ENCODE measurements around the gene TSG101. TPM values are rescaled to one million over a fixed set of nuclear protein-coding genes. Genes with fewer than 3 reads are reported as not detected.

TSG101 gene
- total RNA-seq, 2 donors from 2014 or later: 58.4 to 75.2 TPM

GRCh38 chr11:18495703-18496102 is 31.0 kb downstream of the TSG101 start:
- intact Hi-C loops (cut with DNase I, micrococcal nuclease): no loop called here
- peak; percentile 36 for ATAC-seq
- DNase-seq: no peak

- intact Hi-C loops (cut with DNase I, micrococcal nuclease): no loop called here
- ATAC-seq (no peak), DNase-seq (no peak)
Observed at GRCh38 chr11:18495271-18495670, 31.5 kb downstream of the TSG101 start.

DNA sequence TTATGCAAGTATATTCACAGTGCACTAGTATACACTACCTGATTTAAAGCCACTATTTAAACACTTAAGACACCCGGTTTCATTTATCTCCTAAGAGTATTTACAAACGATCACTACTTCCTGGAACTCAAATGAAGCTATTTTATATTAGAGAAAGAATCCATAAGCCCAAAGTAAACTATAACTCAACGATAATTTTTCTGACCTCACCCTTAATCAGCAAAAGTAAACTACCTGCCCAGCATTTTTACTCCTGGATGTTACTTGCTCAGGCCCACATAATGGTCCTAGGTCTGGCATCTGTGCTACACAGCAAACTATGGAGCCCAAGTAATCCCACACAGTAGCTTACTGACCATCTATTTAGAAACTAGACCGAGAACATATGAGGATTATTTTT is 33.4 kb downstream of the TSG101 start:
- ATAC-seq: peak; percentile 34
- no peak for DNase-seq
- intact Hi-C loops (cut with DNase I, micrococcal nuclease): no loop called here

DNA sequence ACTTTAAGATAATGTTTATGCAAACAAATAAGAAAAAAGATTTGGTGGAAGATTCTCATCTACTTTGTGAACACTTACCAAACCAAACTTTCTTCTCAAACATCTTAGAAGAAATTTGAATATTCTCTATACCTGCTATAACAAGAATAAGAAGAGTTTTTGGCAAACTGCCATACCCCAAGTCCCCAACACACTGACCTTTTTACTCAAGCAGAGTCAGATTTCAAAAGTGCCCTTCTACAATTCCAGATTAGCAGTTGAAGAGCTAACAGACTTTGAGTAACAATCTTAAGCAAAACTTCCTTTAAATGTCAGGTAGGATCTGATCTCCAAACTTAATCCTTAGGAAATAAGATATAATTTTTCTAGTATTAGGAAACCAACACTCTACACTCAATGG is 33.9 kb downstream of the TSG101 start:
- no peak for ATAC-seq
- intact Hi-C loops (cut with DNase I, micrococcal nuclease): no loop called here
- no peak for DNase-seq

GRCh38 chr11:18491924-18492323 is 34.8 kb downstream of the TSG101 start:
- intact Hi-C loops (cut with DNase I, micrococcal nuclease): no loop called here
- no peak for ATAC-seq
- no peak for DNase-seq

GRCh38 chr11:18490736-18491485 is 35.8 kb downstream of the TSG101 start:
- ATAC-seq (peak; percentile 90), DNase-seq (peak in 1 of 2 donors; percentile 31)
- intact Hi-C loops (cut with DNase I, micrococcal nuclease): no loop called here

DNA sequence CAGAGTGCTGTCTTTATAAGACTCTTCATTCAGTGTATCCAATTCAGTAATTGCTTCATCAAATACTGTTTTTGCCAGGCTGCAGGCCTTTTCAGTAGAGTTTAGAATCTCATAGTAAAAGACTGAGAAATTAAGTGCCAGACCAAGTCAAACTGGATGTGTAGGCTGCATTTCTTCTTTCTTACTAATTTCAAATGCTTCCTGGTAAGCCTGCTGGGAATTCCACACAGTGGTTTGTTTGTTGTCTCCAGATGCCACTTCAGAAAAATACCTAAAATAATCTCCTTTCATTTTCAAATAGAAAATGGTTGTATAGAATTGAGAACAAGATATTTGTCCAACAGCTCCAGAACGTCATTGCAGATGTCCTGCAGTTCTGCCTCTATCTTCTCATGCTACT is 36.4 kb downstream of the TSG101 start:
- intact Hi-C loops (cut with DNase I, micrococcal nuclease): no loop called here
- no peak for ATAC-seq
- DNase-seq: no peak

DNA sequence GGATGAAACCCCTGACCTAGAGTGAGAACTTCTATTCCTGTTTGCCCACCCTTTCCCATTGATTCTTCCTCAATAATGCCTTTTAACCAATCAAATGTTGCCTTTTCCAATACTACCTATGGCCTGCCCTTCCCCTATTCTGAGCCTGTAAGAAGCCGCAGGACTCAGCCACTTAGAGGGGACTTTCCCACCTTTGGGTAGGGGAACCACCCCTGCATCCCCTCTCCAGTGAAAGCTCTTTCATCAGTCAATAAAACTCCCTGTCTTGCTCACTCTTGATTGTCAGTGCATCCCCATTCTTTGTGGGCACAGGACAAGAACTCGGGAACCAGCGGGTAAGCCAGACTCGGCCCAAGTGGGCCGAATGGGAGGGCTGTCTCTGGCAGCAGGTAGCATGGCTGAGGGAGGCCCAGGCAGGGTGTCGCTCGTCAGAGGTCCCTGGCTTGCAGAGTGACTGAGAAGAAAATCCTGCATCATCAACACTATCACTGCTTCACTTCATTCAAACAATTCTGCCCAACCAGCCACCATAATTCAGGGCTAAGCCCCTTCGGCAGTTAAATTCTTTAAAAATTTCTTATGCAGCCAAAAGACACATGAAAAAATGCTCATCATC is 40.7 kb downstream of the TSG101 start:
- no peak for DNase-seq
- intact Hi-C loops (cut with DNase I, micrococcal nuclease): no loop called here
- no peak for ATAC-seq

- intact Hi-C loops (cut with DNase I, micrococcal nuclease): no loop called here
- ATAC-seq (no peak), DNase-seq (no peak)
Observed at GRCh38 chr11:18479063-18479462, 47.7 kb downstream of the TSG101 start.

DNA sequence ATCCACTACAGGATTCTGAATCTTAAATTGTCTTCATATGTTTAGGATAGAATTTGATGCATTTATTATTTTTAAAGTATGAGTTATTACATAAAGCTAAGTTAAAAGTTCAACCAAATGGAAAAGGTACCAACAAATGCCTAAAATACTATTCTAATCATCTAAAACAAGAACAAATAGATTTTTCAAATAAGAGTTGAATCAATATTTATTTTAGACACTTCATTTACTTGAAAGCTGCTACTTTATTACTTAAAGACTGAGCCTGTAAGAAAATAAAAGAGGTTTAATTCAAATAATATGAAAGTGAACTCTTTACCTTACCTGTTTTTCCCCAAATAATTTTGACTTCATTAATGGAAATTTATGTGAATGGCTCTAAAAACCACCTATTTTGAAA is 54.2 kb downstream of the TSG101 start:
- intact Hi-C loops (cut with DNase I, micrococcal nuclease): no loop called here
- ATAC-seq: no peak
- DNase-seq: no peak

DNA sequence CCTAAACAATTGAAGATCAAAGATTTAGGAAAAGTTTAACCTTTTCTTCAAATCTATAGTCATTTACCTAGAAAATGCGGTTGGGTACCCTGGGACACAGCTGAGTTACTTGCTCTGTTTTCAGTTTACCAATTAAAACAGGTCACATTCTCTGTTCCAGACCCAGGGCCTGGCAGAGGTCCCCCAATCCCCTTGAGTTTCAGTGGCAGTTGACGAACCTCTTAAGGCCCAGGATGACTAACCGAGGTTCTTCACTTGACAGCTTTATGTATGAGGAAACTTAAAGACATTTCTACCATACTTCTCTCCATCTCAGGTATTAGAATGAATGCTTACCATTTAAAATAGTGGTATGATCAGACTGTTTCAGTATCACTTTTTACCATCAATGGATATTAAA is 54.7 kb downstream of the TSG101 start:
- intact Hi-C loops (cut with DNase I, micrococcal nuclease): no loop called here
- ATAC-seq: no peak
- no peak for DNase-seq

GRCh38 chr11:18468961-18469360 is 57.8 kb downstream of the TSG101 start:
- intact Hi-C loops (cut with DNase I, micrococcal nuclease): no loop called here
- ATAC-seq: no peak
- DNase-seq: no peak

DNA sequence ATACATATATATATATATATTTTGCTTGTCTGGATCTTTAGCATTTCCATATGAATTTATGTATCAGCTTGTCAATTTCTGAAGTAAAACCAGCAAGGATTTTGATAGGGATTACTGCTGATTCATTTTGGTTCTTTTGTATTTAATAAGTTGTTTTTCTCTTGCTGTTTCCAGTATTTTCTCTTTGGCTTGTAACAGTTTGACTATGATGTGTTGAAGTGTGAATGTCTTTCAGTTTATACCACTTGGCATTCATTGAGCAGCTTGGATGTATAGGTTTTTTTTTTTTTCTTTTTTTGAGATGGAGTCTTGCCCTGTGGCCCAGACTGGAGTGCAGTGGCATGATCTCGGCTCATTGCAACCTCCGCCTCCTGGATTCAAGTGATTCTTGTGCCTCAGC is 58.7 kb downstream of the TSG101 start:
- ATAC-seq (no peak), DNase-seq (no peak)
- intact Hi-C loops (cut with DNase I, micrococcal nuclease): no loop called here

DNA sequence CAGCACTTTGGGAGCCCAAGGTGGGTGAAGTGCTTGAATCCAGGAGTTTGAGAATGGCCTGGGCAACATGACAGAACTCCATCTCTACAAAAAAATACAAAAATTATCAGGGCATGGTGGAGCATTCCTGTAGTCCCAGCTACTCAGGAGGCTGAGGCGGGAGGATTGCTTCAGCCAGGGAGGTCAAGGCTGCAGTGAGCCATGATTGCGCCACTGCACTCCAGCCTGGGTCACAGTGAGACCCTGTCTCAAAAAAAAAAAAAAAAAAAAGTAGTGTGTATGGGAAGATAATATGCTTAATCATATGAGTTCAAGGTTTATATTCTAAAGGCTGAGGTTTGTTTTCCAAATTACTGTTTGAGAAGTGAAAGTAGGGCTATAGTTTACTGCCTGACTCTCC is 60.3 kb downstream of the TSG101 start:
- intact Hi-C loops (cut with DNase I, micrococcal nuclease): no loop called here
- no peak for ATAC-seq
- no peak for DNase-seq

GRCh38 chr11:18463439-18463838 is 63.3 kb downstream of the TSG101 start:
- DNase-seq (no peak), ATAC-seq (no peak)
- intact Hi-C loops (cut with DNase I, micrococcal nuclease): no loop called here

- intact Hi-C loops (cut with DNase I, micrococcal nuclease): no loop called here
- ATAC-seq (no peak), DNase-seq (no peak)
Observed at GRCh38 chr11:18461909-18462308, 64.8 kb downstream of the TSG101 start.

DNA sequence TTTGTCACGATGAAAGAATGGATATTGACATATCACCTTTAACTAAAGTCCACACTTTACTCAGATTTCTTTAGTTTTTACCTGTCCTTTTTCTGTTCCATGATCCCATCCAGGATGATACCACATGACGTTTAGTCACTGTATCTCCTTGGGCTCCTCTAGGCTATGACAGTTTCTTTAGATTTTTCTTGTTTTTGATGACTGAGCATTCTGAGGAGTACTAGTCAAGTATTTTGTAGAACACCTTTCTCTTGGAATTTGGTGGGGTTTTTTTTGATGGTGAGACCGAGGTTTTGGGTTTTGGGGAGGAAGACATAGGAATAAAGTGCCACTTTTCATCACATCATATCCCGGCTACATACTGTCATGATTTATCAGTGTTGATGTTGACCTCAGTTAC is 67.1 kb downstream of the TSG101 start:
- DNase-seq: no peak
- intact Hi-C loops (cut with DNase I, micrococcal nuclease): no loop called here
- ATAC-seq: no peak

- peak; percentile 37 for ATAC-seq
- DNase-seq: no peak
- intact Hi-C loops (cut with DNase I, micrococcal nuclease): no loop called here
Observed at GRCh38 chr11:18457450-18457849, 69.3 kb downstream of the TSG101 start.

- intact Hi-C loops (cut with DNase I, micrococcal nuclease): no loop called here
- ATAC-seq (no peak), DNase-seq (no peak)
Observed at GRCh38 chr11:18455686-18456372, 70.9 kb downstream of the TSG101 start, which contains the start of gene LDHAL6A. Gene LDHAL6A (plus strand): TSS chr11:18455856. CDS start chr11:18456681, 825 bp downstream.

DNA sequence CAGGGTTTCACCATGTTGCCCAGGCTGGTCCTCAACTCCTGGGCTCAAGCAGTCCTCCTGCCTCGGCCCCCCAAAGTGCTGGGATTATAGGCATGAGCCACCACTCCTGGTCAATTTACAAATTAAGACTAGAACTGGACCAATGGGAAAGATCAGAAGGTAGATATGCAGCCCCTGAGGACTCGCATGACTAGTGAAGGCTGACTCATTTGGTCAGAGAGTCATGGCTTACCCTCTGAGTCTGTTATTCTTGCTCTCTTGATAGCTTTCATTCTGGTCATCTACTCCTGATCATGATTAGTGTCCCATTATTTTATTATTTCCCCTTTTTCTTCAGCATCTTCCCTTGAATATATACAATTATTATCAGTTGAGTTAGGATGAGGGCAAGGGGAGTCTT is 73.8 kb downstream of the TSG101 start:
- ATAC-seq (no peak), DNase-seq (no peak)
- intact Hi-C loops (cut with DNase I, micrococcal nuclease): no loop called here
